Right ventricle myocardium inferior (tissue), 1 donor: ENCODE results near the gene DCBLD2. TPM values are rescaled to one million over a fixed set of nuclear protein-coding genes. Genes with fewer than 3 reads are reported as not detected.

Experiments used
- ATAC-seq: fragments of 200-7000 bp; cut with Tn5 transposase; one replicate; pipeline ENCODE4 v1.9.1; 2020; ENCODE audit warnings: mild to moderate bottlenecking, moderate library complexity
- DNase-seq: peaks from one replicate; pipeline ENCODE4 v3.0.0; 2021; ENCODE audit errors: missing footprints
- intact Hi-C: fragments of 100-400 bp; cut with DNase I; formaldehyde crosslinking; loops from one replicate; pipeline ENCODE4 v1.11.0; 2022
- long read RNA-seq: library from polyadenylated mRNA; unstranded; transcript quantifications from one replicate; pipeline ENCODE4 v2.0.0, GENCODE V29; 2021
- total RNA-seq: library from RNA; stranded (reverse); fragmentation: NEBNext Ultra II Directional; extraction: Animal tissue kit (Norgen Biotek cat#: 25700); gene quantifications from one replicate; pipeline ENCODE4 v1.2.1, GENCODE V29; 2021
- donor health status: DM: no; HTN: yes; CAD: no; lungs with severe emphysema.

The DCBLD2 gene, protein sequence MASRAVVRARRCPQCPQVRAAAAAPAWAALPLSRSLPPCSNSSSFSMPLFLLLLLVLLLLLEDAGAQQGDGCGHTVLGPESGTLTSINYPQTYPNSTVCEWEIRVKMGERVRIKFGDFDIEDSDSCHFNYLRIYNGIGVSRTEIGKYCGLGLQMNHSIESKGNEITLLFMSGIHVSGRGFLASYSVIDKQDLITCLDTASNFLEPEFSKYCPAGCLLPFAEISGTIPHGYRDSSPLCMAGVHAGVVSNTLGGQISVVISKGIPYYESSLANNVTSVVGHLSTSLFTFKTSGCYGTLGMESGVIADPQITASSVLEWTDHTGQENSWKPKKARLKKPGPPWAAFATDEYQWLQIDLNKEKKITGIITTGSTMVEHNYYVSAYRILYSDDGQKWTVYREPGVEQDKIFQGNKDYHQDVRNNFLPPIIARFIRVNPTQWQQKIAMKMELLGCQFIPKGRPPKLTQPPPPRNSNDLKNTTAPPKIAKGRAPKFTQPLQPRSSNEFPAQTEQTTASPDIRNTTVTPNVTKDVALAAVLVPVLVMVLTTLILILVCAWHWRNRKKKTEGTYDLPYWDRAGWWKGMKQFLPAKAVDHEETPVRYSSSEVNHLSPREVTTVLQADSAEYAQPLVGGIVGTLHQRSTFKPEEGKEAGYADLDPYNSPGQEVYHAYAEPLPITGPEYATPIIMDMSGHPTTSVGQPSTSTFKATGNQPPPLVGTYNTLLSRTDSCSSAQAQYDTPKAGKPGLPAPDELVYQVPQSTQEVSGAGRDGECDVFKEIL
- total RNA-seq = 34.7 TPM
- long read RNA-seq, full-length matches to known transcripts = 8 of 14 reads
- long read RNA-seq, partial matches to known transcripts = 2 of 14 reads
- long read RNA-seq, other reads (novel, unspliced or antisense) = 4 of 14 reads

DNA sequence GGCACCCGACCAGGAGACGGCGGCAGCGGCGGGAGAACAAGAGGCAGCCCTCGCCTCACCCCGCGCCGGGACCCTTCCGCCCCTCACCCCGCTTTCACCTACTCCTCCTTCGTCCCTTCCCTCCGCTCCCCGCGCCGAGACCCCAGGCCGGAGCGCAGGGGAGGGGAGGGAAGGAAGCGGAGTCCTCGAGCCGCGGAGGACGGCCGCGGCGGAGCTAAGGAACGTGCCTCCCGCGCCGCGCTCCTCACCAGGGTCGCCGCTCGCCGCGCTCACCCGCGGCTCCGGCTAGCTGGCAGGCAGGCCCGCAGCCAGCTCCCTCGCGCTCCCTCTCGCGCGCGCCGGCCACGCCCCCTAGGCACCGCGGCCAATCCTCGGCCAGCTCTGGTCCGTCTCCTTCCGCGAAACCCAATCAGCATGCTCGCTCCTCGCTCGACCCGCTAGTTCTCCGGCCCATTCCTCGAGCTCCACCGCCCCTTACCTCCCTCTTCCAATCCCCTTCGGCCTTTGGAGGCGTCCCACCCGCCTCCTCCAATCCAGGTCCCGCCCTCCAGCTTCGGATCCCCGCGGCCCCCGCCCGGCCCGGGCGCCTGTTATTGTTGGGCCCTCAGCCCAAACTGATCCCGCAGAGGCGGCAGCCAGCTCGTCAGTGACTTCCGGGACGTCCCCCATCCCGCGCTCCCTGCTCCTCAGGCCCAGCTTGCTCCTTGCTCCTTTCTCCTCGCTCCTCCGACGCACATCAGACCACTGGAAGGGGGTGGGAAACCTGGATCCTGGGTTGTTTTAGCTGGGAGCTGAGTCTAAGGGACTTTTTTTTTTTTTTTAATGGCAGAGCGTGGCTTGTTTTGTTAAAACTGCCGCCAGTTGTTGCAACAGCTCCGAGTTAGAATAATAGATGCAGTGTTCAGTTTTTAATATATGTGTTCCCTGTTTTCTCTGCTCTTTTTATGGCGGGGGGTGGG, at the start of gene DCBLD2:
Gene DCBLD2, minus strand, starts transcription at position 304 of the 959 bp plus-strand sequence. CDS start 369 bp downstream, outside the sequence.
- ATAC-seq (peak; percentile 98), DNase-seq (peak; percentile 97)
- intact Hi-C loops = loop anchor here (2.0 to 5.0 kb wide), 3 partner anchors 84 to 379 kb away; partner anchors contain the start of gene CLDND1

DNA sequence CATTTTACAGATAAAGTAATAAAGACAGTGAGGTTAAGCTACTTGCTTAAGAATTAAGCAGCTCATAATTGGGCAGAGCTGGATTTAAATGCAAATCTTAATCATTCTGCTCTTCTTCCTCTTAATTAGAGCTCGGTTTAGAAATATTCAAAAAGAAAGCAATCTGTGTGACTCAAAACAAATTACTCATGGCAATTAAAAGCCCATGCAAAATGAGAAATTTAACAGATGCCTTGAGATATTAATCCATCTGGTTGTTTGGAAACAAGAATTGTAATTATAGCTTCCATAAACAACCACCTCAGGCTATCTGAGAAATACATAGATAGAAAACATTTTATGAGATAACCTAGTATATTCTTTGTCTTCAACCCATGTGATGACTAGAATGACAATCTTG, 44.2 kb upstream of the DCBLD2 start:
- DNase-seq = no peak
- ATAC-seq = no peak
- intact Hi-C loops = no loop called here

DNA sequence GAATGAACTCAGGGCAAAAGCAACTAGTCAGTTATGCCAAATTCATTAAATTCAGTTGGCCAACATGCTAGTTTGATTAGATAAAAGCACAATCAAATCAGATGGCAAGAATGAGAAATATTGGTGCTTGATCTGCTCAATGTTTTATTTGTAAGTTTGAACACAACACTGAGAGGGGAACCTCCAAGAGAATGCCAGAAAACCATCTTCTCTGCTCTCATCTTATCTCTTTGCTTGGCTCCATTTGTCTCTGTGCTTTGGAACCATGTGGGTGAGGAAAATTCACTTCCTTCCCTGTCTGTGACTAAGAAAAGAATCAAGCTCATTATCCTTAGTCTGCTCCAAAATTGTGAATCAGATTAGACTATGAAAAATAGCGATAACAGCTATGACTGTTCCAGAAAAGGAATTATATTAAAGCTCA, 43.6 kb upstream of the DCBLD2 start:
- DNase-seq = no peak
- intact Hi-C loops = no loop called here
- no peak for ATAC-seq

DNA sequence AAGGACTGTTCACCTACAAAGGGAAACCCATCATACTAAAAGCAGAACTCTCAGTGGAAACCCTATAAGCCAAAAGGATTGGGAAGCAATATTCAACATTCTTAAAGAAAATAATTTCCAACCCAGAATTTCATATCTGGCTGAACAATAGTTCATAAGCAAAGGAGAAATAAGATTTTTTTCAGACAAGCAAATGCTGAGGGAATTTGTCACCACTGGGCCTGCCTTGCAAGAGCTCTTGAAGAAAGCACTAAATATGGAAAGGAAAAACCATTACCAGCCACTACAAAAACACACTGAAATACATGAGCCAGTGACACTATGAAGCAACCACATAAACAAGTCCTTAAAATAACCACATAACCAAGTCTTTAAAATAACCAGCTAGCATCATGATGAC, 28.9 kb upstream of the DCBLD2 start:
- intact Hi-C loops = no loop called here
- DNase-seq (no peak), ATAC-seq (no peak)

DNA sequence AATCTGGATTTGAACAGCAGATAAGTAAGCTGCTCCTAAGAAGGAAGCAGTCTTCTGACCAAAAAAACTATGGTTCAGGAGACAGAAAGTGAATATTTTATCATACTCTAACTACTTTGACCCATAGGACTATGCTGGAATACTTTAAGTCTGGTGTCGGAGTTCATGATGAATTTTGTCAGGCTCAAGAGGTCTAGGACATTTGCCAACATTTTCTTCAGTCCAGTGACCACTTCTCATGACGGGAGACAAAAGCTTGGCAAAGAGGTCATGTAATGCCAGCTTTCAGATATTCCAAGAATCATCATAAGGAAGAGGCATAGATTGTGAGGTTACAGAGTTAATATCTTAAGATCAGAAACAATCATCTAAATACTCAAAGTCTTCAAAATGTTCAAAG, 20.5 kb upstream of the DCBLD2 start:
- ATAC-seq (peak; percentile 54), DNase-seq (no peak)
- intact Hi-C loops = no loop called here

DNA sequence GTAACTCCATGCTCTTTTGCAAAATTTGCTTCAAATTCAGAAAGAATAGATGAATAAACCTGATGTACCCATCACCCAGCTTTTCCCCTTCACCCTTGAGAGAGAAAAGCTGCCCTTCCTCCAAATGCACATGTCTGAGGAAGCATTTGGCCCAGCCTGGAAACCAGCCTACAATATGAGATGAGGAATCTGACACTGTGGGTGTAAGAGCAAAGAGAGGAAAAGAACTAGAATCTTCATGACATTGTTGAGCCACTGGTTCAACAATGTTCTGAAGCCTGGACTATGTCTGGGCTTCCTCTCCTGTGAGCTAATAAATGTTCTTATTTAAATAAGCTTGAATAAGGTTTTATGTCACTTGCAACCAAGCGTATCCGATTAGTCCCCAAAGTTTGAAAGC, 18.7 kb upstream of the DCBLD2 start:
- DNase-seq = no peak
- ATAC-seq = no peak
- intact Hi-C loops = no loop called here

DNA sequence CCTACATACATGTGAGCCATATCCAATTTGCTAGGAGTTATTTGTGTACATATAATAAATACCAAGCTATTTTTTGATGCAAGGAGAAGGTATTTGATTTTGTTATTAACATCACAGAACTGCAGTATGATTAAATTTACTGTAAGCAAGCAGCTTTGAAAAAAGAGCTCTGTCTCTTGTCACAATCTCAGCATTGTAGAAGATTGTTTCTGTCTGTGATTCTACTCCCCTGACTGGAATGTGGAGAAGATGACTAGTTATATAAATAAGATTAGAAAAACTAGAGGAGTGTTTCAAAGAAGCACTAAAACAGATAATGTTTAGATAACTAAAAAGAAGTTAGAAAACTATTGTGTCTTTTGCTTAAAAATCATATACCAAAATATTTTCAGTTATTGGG, 17.1 kb upstream of the DCBLD2 start:
- no peak for DNase-seq
- no peak for ATAC-seq

DNA sequence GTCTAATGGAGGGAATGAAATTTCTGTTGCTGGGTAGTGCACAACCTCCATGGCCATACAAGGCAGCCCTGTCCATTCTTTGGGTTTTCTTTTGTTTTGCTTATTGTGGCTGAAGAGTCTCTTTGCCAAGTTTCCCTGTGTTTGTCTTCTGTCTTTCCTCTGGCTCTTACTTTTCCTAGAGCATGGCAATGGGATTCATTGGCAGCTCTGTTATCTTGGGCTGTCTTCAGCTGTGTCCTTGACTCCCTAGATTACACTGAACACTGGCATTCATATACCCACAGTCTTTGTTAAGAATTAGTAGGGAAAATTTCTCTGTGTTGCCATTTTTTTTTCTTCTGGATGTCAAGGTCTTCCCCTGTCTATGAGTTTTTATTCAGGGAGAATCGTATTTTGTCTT, 16.1 kb upstream of the DCBLD2 start:
- ATAC-seq (peak; percentile 56), DNase-seq (no peak)

More for the DNA sequence above, 17.1 kb upstream of the DCBLD2 start:
- intact Hi-C loops = no loop called here

DNA sequence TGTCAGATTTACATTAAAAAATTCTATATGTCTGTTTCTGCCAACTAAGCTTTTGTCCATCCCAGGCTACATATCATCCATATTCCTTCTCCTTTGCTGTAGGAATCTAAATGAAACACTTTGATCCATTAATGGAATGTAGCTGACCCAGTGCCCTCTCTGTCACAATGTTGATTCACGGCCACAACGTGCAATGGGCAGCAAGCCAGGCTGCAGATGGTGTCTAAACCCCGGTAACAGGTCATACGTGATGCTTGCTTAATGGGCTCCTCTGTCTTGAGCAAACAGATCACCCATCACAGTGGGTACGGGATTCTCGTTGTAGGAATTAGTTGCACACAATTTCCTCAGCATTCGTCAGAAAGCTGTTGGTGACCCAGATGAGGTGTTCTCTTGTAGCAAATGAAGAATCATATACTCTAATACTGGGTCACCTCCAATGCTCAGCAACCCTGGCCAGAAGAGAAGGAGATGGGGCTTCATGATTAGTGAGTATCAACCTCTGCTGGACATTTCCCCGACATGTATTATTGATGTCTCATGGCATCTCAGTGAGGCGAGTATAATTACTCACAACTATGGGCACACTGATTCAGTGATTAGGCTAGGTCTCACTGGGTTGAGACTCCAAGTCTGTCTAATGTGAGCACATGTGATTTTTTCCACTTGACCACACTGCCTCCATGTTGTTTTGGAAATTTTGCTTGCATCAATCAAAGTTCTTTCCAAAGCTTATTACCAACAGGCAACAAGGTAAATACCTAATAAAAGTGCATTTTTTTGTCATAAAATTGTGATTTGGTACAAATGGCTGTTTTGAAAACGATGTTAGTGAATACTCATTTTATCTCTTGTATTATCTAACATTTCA, 12.9 kb upstream of the DCBLD2 start:
- intact Hi-C loops = no loop called here
- DNase-seq (no peak), ATAC-seq (no peak)

More for the DNA sequence above, 16.1 kb upstream of the DCBLD2 start:
- intact Hi-C loops = no loop called here

DNA sequence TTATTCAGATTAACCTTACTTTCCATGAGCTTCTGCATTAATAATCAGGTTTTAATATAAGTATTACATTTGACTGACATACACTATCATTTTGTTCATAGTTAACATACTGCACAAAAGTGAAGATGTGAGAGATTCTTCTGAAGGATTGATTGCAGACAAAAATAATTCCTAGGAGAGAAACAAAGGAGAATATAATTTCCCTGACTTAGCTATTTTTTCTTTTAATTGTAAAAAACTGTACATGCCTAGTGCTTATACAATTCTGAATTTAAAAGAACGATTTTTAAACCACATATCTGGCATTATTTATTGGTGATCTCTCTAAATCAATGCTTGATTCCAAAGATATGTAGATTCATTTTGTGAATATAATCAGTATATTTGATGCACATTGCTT, 11.0 kb upstream of the DCBLD2 start:
- intact Hi-C loops = no loop called here
- ATAC-seq (no peak), DNase-seq (no peak)

DNA sequence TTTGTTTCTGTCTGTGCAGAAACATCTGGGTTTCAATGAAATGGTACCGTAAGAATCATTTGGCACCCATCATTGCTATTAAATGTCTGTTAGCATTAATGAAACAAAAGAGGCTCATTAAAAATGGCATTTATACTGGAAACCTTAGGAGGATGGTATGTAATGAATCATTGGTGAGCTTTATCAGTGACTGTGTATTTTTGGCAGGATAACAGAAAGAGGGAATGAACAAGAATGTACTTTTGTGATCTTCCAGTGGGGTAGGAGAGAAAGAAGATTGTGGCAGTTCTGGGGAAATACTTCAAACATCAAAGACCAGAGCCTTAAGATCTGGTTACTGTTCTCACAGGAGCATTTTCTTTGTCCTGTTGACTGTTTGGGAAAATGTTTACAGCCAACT, 4.7 kb upstream of the DCBLD2 start:
- ATAC-seq = no peak
- intact Hi-C loops = no loop called here
- DNase-seq = no peak

DNA sequence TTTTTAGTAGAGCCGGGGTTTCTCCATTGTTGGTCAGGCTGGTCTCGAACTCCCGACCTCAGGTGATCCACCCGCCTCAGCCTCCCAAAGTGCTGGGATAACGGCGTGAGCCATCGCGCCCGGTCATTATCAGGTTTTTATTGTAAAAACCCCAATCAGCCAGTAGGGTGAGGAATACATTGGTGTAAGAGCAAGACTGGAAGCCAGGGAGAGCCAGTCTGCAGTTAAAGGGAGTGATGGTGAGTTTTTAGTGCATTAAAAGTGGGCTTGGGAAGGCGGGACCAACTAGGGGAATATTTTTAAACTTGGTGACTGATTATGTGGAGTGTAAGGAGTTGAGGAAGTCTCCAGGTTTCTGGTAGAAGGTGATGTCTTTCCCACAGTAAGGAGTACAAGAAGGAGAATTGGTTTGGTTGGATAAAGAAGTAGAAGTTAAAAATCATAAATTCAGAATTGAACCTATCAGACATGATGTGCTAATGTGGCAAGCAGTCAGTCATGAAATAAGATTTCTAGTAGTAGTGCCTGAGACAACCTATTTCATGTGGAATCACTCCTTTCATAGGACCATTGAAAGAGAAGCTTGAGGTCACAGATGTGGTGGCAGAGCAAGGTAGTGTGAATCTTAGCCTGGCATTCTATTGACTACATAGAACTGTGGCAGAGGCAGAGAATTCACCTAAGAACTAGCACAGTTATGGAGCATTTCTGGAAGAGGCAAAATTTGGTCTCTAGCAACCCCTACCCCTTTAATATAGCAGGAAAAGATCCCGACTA, 2.4 kb upstream of the DCBLD2 start:
- intact Hi-C loops = loop anchor here (5.0 kb wide), 2 partner anchors 87 to 88 kb away; no protein-coding TSS in a partner anchor
- DNase-seq = no peak
- ATAC-seq = no peak

DNA sequence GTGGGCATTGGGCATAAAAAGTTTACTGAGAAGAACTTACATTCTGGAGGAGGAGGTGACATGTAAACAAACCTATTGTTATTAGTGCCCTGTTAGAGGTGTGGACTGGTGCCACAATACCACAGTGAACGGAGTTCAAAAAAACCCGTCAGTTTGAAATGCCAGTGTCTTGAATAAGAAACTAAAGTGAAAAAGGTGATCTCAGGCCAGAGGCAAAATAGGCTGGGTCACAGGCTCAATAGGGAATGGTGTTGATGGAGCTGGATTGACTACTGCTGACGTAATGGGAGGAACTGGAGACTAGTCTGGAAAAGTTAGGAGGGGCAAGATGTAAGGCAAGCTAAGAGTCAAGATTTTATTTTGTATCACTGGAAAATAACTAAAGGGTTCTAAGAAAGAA, 1.6 kb upstream of the DCBLD2 start:
- intact Hi-C loops = loop anchor here (5.0 kb wide), 2 partner anchors 86 to 89 kb away; no protein-coding TSS in a partner anchor
- no peak for DNase-seq
- no peak for ATAC-seq

DNA sequence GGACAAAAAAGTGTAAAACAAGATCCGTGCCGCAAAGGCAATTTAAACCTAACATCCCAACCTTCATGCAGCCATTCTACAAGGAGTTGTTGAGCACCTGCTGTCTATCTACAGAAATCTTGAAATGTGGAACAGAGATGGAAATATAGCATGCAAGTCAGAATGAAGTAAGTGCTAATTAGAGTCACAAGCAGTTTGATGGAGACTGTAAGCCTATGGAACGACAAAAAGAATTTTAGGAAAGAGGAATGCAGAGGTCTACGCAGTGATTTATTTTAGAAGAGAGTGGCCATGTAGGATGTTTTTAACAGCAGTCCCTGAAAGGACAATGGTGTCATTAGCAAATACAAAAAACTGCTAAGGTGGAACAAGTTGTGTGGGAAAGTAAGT, 851 bp upstream of the DCBLD2 start:
- intact Hi-C loops = loop anchor here (5.0 kb wide), 2 partner anchors 85 to 90 kb away; no protein-coding TSS in a partner anchor
- no peak for ATAC-seq
- DNase-seq = no peak

DNA sequence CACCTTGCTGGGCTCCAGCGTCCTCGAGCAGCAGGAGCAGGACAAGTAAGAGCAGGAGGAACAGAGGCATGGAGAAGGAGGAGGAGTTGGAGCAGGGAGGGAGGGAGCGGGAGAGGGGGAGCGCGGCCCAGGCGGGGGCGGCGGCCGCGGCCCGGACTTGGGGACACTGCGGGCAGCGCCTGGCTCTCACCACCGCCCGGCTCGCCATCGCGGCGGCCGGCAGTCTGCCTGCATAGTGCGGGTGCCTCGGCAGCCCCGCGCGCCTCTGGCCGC, 440 bp downstream of the DCBLD2 start:
- ATAC-seq (peak; percentile 67), DNase-seq (peak; percentile 79)
- intact Hi-C loops = loop anchor here (2.0 to 5.0 kb wide), 3 partner anchors 84 to 378 kb away; partner anchors contain the start of gene CLDND1

DNA sequence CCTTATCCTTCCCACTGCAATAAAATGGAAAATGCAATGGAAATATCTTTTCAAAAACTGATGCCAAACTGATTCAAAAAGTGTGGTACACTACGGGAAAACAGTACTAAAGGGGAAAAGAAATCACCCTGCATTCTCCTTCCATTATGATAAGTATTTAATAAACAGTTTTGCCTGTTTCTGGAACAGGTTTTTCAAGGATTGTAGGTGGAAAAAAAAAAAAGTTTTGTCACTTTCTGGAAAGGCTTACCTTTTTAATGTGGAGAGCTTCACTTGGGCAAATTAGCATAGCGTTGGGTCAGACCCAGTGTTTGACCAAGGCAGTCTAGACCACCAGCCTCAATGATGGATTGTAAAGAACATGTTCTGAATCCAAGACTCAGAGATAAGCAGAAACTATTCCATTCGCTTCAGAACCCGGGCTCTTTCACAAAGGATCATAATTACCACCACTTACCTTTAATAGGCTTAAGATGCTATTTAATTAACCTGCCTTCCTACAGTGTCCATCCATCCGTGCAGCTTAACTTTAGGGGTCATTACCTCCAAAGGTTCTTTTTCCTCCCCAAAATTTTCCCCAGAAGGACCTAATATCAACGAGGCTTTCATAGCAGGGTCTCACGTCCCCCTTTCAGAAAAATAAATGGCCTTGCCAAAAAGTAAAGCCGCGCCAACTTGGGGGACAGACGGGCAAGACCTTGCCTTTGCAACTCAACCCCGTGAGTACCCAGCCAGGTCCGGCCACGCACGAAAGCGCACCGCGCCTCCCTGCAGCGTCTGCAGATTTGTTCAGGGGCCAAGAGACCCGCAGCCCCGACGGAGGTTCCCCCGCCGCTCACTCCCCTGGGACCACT, 1.0 kb downstream of the DCBLD2 start:
- DNase-seq = no peak
- ATAC-seq = no peak
- intact Hi-C loops = loop anchor here (2.0 to 5.0 kb wide), 3 partner anchors 83 to 378 kb away; partner anchors contain the start of gene CLDND1
